Vagina (tissue), 2 donors: ENCODE results near the gene LDAH.

Experiments
- POLR2AphosphoS5 ChIP-seq, 2 donors: sonication (generic); formaldehyde crosslinking; IDR thresholded peaks; one replicate each; pipeline ENCODE4 v1.9.0; 2017; ENCODE audit warnings: antibody characterized with exemption in 2 of 2, mild to moderate bottlenecking in 2 of 2, low read depth in 1 of 2; ENCODE audit not compliant: insufficient read depth in 1 of 2
- TF ChIP-seq, protein P1 (sequence below), 3 experiments: fragments of 450-650 bp in 2 of 3; fragments of 200-600 bp in 1 of 3; sonication (generic) in 1 of 3; IDR thresholded peaks; one replicate each; pipeline ENCODE4 v1.5.1; 2017 to 2019; ENCODE audit warnings: antibody characterized with exemption in 3 of 3, mild to moderate bottlenecking in 2 of 3, moderate library complexity in 2 of 3

DNA sequence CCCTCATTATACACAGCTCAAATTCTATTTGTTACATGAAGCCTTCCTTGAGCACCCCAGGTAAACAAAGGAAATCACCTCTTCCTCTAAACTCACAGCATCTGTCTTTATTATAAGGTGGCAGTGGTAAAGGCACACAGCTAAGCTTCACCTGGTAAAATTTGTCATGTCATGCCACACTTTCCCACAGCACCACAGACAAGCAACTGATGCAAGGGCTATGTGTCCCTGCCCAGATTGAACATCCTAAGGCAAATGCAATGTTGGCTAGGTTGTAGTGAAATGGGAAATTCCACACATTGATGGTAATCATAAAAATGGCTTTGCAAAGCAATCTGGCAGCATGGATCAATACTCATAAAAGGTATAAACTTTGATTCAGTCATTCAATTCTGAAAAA is 18.9 kb downstream of the LDAH start:
- TF ChIP-seq, protein P1, sequence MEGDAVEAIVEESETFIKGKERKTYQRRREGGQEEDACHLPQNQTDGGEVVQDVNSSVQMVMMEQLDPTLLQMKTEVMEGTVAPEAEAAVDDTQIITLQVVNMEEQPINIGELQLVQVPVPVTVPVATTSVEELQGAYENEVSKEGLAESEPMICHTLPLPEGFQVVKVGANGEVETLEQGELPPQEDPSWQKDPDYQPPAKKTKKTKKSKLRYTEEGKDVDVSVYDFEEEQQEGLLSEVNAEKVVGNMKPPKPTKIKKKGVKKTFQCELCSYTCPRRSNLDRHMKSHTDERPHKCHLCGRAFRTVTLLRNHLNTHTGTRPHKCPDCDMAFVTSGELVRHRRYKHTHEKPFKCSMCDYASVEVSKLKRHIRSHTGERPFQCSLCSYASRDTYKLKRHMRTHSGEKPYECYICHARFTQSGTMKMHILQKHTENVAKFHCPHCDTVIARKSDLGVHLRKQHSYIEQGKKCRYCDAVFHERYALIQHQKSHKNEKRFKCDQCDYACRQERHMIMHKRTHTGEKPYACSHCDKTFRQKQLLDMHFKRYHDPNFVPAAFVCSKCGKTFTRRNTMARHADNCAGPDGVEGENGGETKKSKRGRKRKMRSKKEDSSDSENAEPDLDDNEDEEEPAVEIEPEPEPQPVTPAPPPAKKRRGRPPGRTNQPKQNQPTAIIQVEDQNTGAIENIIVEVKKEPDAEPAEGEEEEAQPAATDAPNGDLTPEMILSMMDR (IDR thresholded peaks at IDR 0.05): no peak
- no peak for TF ChIP-seq POLR2AphosphoS5 (IDR thresholded peaks at IDR 0.05; ENCODE audit: insufficient read depth in 1 of 2, low read depth in 1 of 2)
